Measurements from ENCODE around the gene DCAF4. TPM values are rescaled to one million over a fixed set of nuclear protein-coding genes. Genes with fewer than 3 reads are reported as not detected.

Gene DCAF4
- total RNA-seq, 1 experiment from 2014 or later: 39.4 TPM

- Mint-ChIP-seq H3K27me3 (ENCODE audit: insufficient read depth, unreplicated experiment) (no peaks in the 10 kb centered on the region), H3K27ac (ENCODE audit: low read depth, unreplicated experiment) (no peak overlapping the region), H3K4me3 (ENCODE audit: unreplicated experiment) (no peak overlapping the region), H3K9me3 (ENCODE audit: unreplicated experiment) (no peaks in the 10 kb centered on the region), H3K36me3 (ENCODE audit: insufficient read depth, unreplicated experiment) (peaks cover 43% of the 10 kb centered on the region), H3K4me1 (ENCODE audit: insufficient read depth, unreplicated experiment) (no peaks in the 10 kb centered on the region)
- DNase-seq (ENCODE audit: unreplicated experiment): no peak
- BruUV-seq (replicated peaks): no TSS peak
- intact Hi-C loops (cut with micrococcal nuclease): no loop called here
- no peak for TF ChIP-seq CTCF (IDR thresholded peaks at IDR 0.05; ENCODE audit: unreplicated experiment)
- POLR2A ChIA-PET: interaction anchor here (0.6 to 1.0 kb wide), 2 partner anchors 51 to 582 kb away, joined by 3 to 5 read pairs; no protein-coding TSS in a partner anchor
- CTCF ChIA-PET: no interaction called here
Measured at GRCh38 chr14:73007835-73008234, 81.6 kb downstream of the DCAF4 start.

GRCh38 chr14:73008501-73008900, 82.2 kb downstream of the DCAF4 start:
- TF ChIP-seq CTCF (IDR thresholded peaks at IDR 0.05; ENCODE audit: unreplicated experiment): no peak
- Mint-ChIP-seq H3K4me1 (ENCODE audit: insufficient read depth, unreplicated experiment) (no peaks in the 10 kb centered on the region), H3K27me3 (ENCODE audit: insufficient read depth, unreplicated experiment) (no peaks in the 10 kb centered on the region), H3K27ac (ENCODE audit: low read depth, unreplicated experiment) (no peak overlapping the region), H3K36me3 (ENCODE audit: insufficient read depth, unreplicated experiment) (peaks cover 42% of the 10 kb centered on the region), H3K4me3 (ENCODE audit: unreplicated experiment) (no peak overlapping the region), H3K9me3 (ENCODE audit: unreplicated experiment) (no peaks in the 10 kb centered on the region)
- BruUV-seq (replicated peaks): no TSS peak
- CTCF ChIA-PET: interaction anchor here (0.6 kb wide), 1 partner anchor 1290 kb away, joined by 4 read pairs; no protein-coding TSS in a partner anchor
- DNase-seq (ENCODE audit: unreplicated experiment): no peak
- POLR2A ChIA-PET: interaction anchor here (0.7 to 1.0 kb wide), 2 partner anchors 17 to 51 kb away, joined by 3 to 5 read pairs; no protein-coding TSS in a partner anchor
- intact Hi-C loops (cut with micrococcal nuclease): no loop called here

Other genes starting within 250 kb of the DCAF4 start
- gene DPF3, start 32.4 kb upstream of the DCAF4 start, total RNA-seq (2022): 1.9 and 2.1 TPM in 2 replicates
- 13.3 and 17.6 TPM in 2 replicates for gene ZFYVE1, start 100.6 kb downstream of the DCAF4 start, total RNA-seq (2022)
- gene RBM25, start 132.1 kb downstream of the DCAF4 start, total RNA-seq (2022): 106 and 107 TPM in 2 replicates
- 55.1 and 64.5 TPM in 2 replicates for gene PSEN1, start 210.0 kb downstream of the DCAF4 start, total RNA-seq (2022)

All from MCF 10A (cell line).